ENCODE data around the gene ANKRD28.

DNA sequence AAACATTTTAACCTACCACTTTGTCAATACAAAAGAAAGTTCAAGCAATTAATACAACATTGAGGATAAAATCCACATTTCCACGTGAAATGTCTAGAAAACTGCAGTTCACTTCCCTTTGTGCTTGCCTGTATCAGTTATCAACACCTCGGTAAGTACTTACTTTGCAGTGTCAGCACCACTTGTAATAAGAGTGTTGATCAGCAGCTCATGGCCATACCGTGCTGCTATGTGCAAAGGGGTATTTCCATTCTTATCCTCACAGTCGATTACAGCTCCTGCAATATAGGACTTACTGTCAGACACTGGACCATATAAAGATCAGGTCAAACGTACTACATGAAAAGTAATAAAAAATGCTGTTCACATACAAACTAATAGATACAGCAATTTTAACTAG lies 84.4 kb downstream of the ANKRD28 start:
- TF ChIP-seq SIN3A (IDR thresholded peaks at IDR 0.05; ENCODE audit: borderline replicate concordance, low read depth, low read length) (no peak), EZH2phosphoT487 (IDR thresholded peaks at IDR 0.05; ENCODE audit: borderline replicate concordance, low read depth) (no peak), NFIC (IDR thresholded peaks at IDR 0.05; ENCODE audit: borderline replicate concordance) (no peak), RAD21 (IDR thresholded peaks at IDR 0.05; ENCODE audit: low read length) (no peak), TAF1 (IDR thresholded peaks at IDR 0.05; ENCODE audit: borderline replicate concordance, low read depth, low read length) (no peak), POLR2AphosphoS5 (IDR thresholded peaks at IDR 0.05; ENCODE audit: low read depth, low read length) (no peak), JUND (IDR thresholded peaks at IDR 0.05) (no peak), RFX5 (IDR thresholded peaks at IDR 0.05; ENCODE audit: low read length) (no peak), SMC3 (IDR thresholded peaks at IDR 0.05; ENCODE audit: low read depth, low read length) (no peak)
- TF ChIP-seq, protein P1, sequence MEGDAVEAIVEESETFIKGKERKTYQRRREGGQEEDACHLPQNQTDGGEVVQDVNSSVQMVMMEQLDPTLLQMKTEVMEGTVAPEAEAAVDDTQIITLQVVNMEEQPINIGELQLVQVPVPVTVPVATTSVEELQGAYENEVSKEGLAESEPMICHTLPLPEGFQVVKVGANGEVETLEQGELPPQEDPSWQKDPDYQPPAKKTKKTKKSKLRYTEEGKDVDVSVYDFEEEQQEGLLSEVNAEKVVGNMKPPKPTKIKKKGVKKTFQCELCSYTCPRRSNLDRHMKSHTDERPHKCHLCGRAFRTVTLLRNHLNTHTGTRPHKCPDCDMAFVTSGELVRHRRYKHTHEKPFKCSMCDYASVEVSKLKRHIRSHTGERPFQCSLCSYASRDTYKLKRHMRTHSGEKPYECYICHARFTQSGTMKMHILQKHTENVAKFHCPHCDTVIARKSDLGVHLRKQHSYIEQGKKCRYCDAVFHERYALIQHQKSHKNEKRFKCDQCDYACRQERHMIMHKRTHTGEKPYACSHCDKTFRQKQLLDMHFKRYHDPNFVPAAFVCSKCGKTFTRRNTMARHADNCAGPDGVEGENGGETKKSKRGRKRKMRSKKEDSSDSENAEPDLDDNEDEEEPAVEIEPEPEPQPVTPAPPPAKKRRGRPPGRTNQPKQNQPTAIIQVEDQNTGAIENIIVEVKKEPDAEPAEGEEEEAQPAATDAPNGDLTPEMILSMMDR (IDR thresholded peaks at IDR 0.05) = no peak
- TF ChIP-seq, protein P2, sequence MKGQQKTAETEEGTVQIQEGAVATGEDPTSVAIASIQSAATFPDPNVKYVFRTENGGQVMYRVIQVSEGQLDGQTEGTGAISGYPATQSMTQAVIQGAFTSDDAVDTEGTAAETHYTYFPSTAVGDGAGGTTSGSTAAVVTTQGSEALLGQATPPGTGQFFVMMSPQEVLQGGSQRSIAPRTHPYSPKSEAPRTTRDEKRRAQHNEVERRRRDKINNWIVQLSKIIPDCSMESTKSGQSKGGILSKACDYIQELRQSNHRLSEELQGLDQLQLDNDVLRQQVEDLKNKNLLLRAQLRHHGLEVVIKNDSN (IDR thresholded peaks at IDR 0.05; ENCODE audit: borderline replicate concordance, low read depth) = no peak

Measured in SK-N-SH (cell line).